ENCODE measurements around the gene WNT6.

DNA sequence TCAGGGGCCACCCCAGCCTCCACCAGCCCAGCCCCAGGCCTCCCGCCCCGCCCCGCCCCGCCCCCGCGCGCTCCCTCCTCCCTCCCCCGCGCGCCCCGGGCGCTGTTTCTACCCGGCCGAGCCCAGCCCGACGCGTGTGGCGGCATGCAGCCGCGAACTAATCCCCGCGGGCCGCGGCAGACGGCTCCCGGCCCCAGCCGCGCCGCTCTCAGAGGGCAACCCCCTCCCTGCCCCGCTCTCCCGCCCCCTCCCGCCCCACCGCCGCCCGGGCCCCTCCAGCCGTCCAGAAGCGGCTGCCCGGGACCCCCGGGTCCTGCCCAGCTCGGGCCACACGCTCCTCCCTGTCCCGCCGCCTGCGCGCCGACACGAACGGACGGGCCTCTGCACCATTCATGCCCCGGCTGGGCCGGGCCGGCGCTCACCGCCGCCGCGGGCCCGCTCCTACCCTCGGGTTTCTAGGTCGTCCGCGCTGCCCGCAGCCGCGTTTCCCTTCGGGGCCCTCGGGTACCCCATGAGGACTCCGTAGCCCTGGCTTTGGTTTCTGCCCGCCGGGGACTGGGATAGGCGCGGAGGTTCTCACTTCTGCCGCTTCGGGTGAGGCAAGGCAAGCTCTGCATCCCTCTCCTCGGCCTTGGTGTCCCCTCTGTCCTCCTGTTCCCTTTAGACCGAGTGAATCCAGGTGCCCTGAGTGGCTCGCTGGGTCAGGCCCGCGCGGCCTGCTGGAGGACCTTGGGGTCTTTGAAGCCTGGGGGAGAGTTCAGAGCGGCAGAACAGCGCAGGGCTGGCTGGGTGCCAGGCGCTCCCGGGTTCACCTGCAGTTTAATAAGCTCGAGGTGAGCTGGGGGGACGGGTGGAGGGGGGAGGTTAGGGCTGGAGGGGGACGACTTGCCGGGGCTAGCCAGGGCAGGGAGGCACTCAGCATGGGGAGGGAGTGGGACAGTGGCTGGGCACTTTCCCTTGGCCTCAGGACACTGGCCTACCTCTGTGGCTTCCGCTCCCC, 24.2 kb downstream of the WNT6 start:
- TF ChIP-seq TAF1 (IDR thresholded peaks at IDR 0.05; ENCODE audit: low read depth, low read length) = no peak
- TF ChIP-seq POLR2AphosphoS5 (IDR thresholded peaks at IDR 0.05; ENCODE audit: low read depth, low read length) = no peak
